Hematopoietic multipotent progenitor cell treated with erythropoietin and hydrocortisone succinate and interleukin-3 and kit ligand, for 4 days (in vitro differentiated cells): ENCODE measurements around the gene CTNS.

Experiments
- DNase-seq: peaks from one replicate; pipeline ENCODE4 v3.0.0-alpha.2; 2015

CTNS gene

DNA sequence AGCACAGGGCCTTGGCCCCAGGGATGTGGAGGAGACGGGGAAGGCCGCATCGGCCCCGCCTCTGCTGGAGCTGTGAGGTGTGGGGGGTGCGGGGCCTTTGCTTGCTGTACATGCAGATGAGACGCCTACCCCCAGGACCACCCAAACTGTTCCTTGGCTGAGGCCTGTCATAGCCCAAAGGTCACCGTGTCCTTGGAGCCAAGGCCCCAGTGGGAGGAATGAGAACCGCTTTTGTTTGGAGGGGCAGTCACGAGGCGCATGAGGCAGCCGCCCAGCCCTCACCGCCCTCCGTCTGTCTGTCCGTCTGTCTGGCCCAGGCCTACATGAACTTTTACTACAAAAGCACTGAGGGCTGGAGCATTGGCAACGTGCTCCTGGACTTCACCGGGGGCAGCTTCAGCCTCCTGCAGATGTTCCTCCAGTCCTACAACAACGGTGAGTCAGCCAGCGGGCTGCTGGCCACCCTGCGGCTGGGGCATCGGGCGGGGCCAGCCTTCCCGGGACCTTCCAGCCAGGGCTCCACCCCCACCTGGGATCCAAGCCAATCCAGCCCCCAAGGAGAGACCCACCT lies 23.1 kb downstream of the CTNS start:
- DNase-seq: no peak

DNA sequence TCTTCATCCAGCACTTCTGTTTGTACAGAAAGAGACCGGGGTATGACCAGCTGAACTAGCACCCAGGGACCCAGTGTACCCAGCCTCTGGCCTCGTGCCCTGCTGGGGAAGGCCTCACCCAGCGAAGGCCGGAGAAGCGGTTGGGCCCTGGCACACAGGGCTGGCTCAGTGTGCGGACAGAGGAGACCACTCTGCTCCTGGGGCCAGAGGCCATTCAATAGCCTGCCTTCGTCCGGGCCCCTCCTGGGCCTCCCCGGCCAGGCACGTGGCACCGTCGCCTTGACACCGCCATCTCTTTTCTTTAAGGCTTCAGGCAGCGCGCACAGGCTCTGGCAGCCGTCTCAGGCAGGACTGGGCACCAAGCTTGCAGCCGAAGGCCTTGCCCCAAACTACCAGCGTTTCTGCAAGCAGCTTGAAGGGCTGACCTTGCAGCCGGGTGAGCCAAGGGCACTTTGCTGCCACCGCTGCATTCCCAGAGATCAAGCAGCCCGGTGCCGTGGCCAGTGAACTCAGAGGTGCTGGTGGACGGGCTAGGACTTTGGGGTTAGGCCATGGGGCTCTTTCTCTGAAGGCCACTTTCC lies 23.8 kb downstream of the CTNS start:
- DNase-seq: no peak

- no peak for DNase-seq
Measured at GRCh38 chr17:3663102-3664011, 26.8 kb downstream of the CTNS start.

DNA sequence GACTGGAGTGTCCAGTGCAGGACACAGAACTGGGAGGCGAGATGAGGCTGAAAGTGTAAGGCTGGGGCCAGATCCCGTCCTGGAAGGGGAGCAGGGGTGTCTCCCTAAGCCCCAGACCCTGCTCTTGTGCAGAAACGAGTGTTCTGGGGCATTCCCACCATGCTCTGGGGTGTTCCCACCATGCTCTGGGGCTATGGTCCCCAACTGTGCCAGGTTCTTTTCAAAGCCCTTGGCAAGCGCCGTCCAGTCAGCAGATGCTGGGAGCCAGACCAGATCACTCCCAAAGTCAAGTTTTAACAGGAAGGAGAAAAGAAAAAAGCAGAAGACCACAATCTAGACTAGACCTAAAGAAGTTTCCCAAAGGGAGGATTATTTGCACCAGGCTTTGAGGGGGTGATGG lies 29.3 kb downstream of the CTNS start:
- DNase-seq: no peak

- no peak for DNase-seq
Measured at GRCh38 chr17:3666516-3666915, 30.0 kb downstream of the CTNS start.

GRCh38 chr17:3667366-3668278 lies 31.1 kb downstream of the CTNS start:
- DNase-seq: peak; percentile 81

GRCh38 chr17:3668279-3669084 lies 31.9 kb downstream of the CTNS start, which contains the start of the genes EMC6 and TAX1BP3:
TSS of gene EMC6 (plus strand) at chr17:3668812. CDS start at chr17:3669147, 335 bp downstream.
TSS of gene TAX1BP3 (minus strand) at chr17:3668578. CDS start at chr17:3668526, 52 bp downstream.
- DNase-seq: peak; percentile 99

GRCh38 chr17:3669085-3669347 lies 32.5 kb downstream of the CTNS start:
- DNase-seq: no peak

GRCh38 chr17:3669548-3669947 lies 33.0 kb downstream of the CTNS start:
- DNase-seq: peak; percentile 22

- no peak for DNase-seq
Measured at GRCh38 chr17:3672571-3672970, 36.0 kb downstream of the CTNS start.

DNA sequence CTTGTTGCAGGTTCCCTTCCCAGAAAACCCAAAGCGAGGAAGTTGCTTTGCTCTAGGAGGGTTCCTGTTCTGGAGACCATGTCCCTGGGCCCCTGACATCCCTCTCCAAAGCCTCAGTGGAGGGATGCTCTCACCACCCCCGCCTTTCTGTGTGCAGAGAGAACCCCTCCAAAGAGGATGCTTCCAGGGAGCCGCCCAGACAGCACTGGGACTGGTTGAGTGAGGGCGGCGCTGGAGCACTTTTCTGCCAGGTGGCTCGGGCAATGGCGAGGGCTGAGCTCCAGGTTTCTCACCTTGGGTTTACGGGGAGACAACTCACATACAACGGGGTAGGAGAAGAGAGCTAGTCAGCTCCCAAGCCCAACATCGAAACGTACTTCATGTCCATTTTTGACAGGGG lies 39.3 kb downstream of the CTNS start:
- no peak for DNase-seq

DNA sequence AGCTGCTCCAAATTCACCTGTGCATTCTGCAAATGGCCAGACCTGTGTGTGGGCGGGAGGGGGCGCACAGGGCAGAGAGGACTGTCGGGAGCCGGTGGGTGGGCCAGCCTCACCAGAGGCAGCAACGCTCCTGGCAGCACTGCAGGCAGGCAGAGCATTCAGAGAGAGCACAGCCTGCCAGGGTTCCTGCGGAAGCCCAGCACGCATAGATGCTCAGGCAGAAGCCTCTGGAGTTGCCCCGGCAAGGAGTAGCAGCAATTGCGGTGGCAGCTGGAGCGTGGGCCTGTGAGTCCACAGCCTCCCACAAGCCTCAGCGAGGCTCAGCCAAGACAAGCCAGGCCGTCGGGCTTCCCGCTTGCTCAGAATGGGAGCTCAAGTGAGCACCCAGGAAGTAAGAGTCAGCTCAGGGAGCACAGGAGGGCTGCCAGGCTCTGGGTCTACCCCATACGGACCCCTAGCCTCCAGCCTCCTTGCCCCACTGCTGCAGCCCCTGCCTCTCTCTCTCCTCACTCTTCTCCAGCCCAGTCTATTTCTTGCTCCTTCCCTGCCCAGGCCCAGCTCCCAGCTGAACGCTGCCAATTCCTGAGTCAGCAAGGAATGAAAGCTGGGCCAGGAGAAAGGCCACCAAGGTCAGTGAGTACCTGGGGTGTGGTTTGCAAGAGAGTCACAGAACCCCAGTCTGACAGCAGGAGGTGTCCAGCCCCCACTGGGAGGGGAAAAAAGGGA lies 41.7 kb downstream of the CTNS start:
- no peak for DNase-seq

- peak; percentile 39 for DNase-seq
Measured at GRCh38 chr17:3678821-3679530, 42.4 kb downstream of the CTNS start.

GRCh38 chr17:3679531-3680126 lies 43.1 kb downstream of the CTNS start:
- DNase-seq: peak; percentile 31

DNA sequence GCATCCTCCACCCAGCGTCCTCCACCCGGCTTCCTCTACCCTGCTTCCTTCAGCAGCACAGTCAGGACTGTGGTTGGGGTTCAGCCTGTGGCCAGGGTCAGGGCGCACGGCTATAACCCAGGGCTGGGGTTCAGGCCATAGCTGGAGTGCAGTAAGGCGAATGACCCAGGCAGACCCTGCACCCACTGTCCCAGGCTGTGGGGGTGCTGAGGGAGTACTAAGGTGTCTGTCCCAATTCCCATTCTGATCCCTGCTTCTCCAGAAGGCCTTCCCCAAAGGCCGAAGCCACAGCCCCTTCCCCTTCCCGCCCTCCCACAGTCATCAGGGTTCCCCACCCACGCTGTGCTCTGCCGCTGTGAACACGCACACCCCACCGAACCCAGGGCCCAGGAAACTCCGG lies 44.5 kb downstream of the CTNS start:
- no peak for DNase-seq

DNA sequence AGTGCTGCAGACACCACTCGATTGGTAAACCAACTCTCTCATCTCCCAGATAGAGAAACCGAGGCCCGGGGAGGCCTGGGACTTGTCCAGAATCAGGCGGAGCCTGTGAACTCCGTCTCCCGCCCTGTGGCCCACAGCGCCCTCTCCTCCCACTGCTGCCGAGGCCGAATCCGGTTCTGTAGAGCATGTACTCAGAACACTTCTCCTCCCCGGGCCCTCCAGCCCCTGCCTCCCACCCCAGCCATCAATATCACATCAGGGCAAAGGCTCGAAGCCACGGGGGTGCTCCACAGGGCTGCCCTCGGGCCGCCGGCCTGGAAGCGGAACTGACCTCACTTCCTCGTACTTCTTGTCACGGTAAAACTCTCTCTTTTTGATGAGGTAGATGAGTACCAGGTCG lies 45.0 kb downstream of the CTNS start:
- no peak for DNase-seq

GRCh38 chr17:3682033-3682432 lies 45.5 kb downstream of the CTNS start:
- DNase-seq: no peak

DNA sequence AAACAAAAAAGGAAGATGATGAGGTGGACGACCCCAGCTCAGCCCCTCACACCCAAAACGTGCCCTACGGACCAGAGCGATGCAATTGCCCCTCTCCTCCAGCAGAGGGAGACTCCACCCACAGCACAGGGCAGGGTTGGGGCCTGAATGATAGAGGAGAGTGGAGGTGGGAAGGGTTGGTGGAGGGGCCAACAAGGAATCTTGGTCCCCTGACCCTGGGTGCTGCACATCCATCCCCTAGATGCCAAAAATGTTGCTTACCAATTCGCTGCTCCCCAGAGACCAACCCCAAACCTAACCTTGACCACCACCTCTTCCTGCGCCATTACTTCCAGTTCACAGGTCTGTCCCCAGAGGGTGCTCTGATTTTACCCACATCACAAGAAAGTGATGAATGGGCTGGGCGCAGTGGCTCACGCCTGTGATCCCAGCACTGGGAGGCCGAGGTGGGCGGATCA lies 46.5 kb downstream of the CTNS start:
- peak; percentile 82 for DNase-seq

DNA sequence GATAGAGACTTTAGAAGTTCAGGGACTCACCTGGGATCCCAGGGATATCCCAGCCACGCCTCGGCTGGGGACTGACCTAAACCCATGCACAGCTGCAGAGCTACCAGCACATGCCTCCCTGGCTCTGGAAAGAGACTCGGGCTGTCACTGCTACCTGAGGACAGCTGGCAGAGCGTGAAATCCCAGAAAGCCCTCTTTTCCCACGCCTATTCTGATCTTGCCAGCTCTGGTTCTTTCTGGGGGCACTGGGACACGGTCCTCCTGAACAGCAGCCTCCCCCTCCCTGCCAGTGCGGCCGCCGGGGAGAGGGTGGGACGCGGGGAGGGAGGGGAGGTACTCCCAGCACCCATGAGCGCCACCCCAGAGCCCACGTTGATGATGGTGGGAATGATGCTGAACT lies 48.6 kb downstream of the CTNS start:
- DNase-seq: no peak

DNA sequence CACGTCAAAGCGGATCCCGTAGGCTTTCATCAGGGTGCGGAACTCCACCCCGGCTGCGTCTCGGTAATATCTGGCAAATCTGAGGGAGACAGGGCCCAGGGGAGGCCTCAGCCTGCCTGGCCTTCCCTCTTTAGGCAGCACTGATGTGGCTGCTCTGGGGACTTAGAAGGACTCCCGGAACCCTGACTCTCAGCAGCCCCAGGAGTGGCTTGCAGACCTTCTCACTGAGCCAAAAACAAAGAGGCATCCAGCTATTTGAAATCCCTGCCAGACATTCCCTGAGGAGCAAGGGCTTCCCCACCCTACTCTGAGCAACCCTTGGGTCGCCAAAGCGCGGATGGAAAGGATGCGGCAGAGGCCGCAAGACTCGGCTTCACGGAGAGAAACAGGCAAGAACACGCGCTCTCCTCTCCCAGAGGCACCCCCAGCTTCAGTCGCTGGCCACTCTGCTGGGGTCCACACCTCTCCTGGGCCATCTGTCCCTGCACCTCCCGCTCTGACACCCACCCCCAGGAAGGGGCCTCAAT lies 51.5 kb downstream of the CTNS start:
- no peak for DNase-seq
